ENCODE results near the gene EFNA5.

Gene EFNA5

GRCh38 chr5:107610798-107611197 lies 59.9 kb downstream of the EFNA5 start:
- Histone ChIP-seq H3K27ac (no peak overlapping the region), H3K4me3 (no peak overlapping the region)

GRCh38 chr5:107607671-107608345 lies 62.9 kb downstream of the EFNA5 start:
- Histone ChIP-seq H3K4me3 (no peak overlapping the region), H3K27ac (no peak overlapping the region)

- H3K4me3 ChIP-seq: no peak overlapping the region
- no peak overlapping the region for H3K27ac ChIP-seq
Measured at GRCh38 chr5:107607196-107607595, 63.5 kb downstream of the EFNA5 start.

GRCh38 chr5:107605596-107606125 lies 65.1 kb downstream of the EFNA5 start:
- H3K4me3 ChIP-seq: no peak overlapping the region

GRCh38 chr5:107604990-107605389 lies 65.7 kb downstream of the EFNA5 start:
- Histone ChIP-seq H3K4me3 (no peak overlapping the region), H3K27ac (no peak overlapping the region)

More at GRCh38 chr5:107605596-107606125, 65.1 kb downstream of the EFNA5 start:
- H3K27ac ChIP-seq: no peak overlapping the region

GRCh38 chr5:107604146-107604910 lies 66.4 kb downstream of the EFNA5 start:
- Histone ChIP-seq H3K27ac (no peak overlapping the region), H3K4me3 (no peak overlapping the region)

GRCh38 chr5:107603349-107603748 lies 67.4 kb downstream of the EFNA5 start:
- H3K27ac ChIP-seq: peak overlapping the region in 1 of 21 experiments; percentile 36
- H3K4me3 ChIP-seq: no peak overlapping the region

- Histone ChIP-seq H3K4me3 (no peak overlapping the region), H3K27ac (peak overlapping the region in 4 of 21 experiments; percentile 20 to 69 (median 48))
Measured at GRCh38 chr5:107602896-107603295, 67.8 kb downstream of the EFNA5 start.

GRCh38 chr5:107601076-107601475 lies 69.7 kb downstream of the EFNA5 start:
- H3K27ac ChIP-seq: no peak overlapping the region

GRCh38 chr5:107598958-107599357 lies 71.8 kb downstream of the EFNA5 start:
- Histone ChIP-seq H3K4me3 (no peak overlapping the region), H3K27ac (no peak overlapping the region)

More at GRCh38 chr5:107601076-107601475, 69.7 kb downstream of the EFNA5 start:
- no peak overlapping the region for H3K4me3 ChIP-seq

- Histone ChIP-seq H3K4me3 (no peak overlapping the region), H3K27ac (no peak overlapping the region)
Measured at GRCh38 chr5:107597803-107598202, 72.9 kb downstream of the EFNA5 start.

- H3K27ac ChIP-seq: no peak overlapping the region
Measured at GRCh38 chr5:107597247-107597646, 73.5 kb downstream of the EFNA5 start.

GRCh38 chr5:107594253-107595045 lies 76.3 kb downstream of the EFNA5 start:
- Histone ChIP-seq H3K4me3 (no peak overlapping the region), H3K27ac (peak overlapping the region in 6 of 21 experiments; percentile 11 to 63 (median 44))

More at GRCh38 chr5:107597247-107597646, 73.5 kb downstream of the EFNA5 start:
- H3K4me3 ChIP-seq: no peak overlapping the region

- peak overlapping the region in 1 of 21 experiments; percentile 52 for H3K27ac ChIP-seq
- H3K4me3 ChIP-seq: no peak overlapping the region
Measured at GRCh38 chr5:107593009-107593408, 77.7 kb downstream of the EFNA5 start.

GRCh38 chr5:107592515-107592914 lies 78.2 kb downstream of the EFNA5 start:
- Histone ChIP-seq H3K27ac (no peak overlapping the region), H3K4me3 (no peak overlapping the region)

- H3K4me3 ChIP-seq: no peak overlapping the region
- H3K27ac ChIP-seq: no peak overlapping the region
Measured at GRCh38 chr5:107590686-107591085, 80.1 kb downstream of the EFNA5 start.

GRCh38 chr5:107589520-107590193 lies 81.1 kb downstream of the EFNA5 start:
- H3K27ac ChIP-seq: no peak overlapping the region
- no peak overlapping the region for H3K4me3 ChIP-seq

- Histone ChIP-seq H3K4me3 (no peak overlapping the region), H3K27ac (no peak overlapping the region)
Measured at GRCh38 chr5:107582625-107583024, 88.1 kb downstream of the EFNA5 start.

Measured in skin epidermis (tissue), 12 donors.